HL-60 (cell line): ENCODE measurements around the gene ATRNL1.

Source experiments
- DNase-seq, 2 experiments: peaks; one replicate each; pipeline ENCODE4 v3.0.0-alpha.2; 2010 to 2020; ENCODE audit warnings: low read depth in 1 of 2, low spot score in 1 of 2
- H3K27ac ChIP-seq: fragments of 250-450 bp; sonication (Bioruptor Pico); replicated peaks from 2 replicates; pipeline ENCODE4 v1.5.1; 2020; ENCODE audit warnings: mild to moderate bottlenecking, moderate library complexity
- H3K27me3 ChIP-seq: fragments of 250-450 bp; sonication (Bioruptor Pico); 2 replicates; pipeline ENCODE4 v1.5.1; 2021; ENCODE audit warnings: mild to moderate bottlenecking, moderate library complexity; ENCODE audit not compliant: insufficient read depth, poor library complexity, severe bottlenecking
- H3K4me3 ChIP-seq: replicated peaks from 2 replicates; pipeline ENCODE4 v1.5.1; 2011; ENCODE audit warnings: mild to moderate bottlenecking, control low read depth, low read length; ENCODE audit not compliant: insufficient read depth
- GABPA ChIP-seq: IDR thresholded peaks from 2 replicates; pipeline ENCODE4 v1.6.1; 2012; ENCODE audit warnings: low read depth
- POLR2AphosphoS5 ChIP-seq: IDR thresholded peaks from 2 replicates; pipeline ENCODE4 v1.6.1; 2012; ENCODE audit warnings: low read depth
- SPI1 ChIP-seq: IDR thresholded peaks from 2 replicates; pipeline ENCODE4 v1.6.1; 2012; ENCODE audit warnings: low read depth, mild to moderate bottlenecking, borderline replicate concordance
- TF ChIP-seq, protein P1 (sequence below): IDR thresholded peaks from one replicate; pipeline ENCODE4 v1.5.1; 2011; ENCODE audit warnings: low read length, control low read depth, inconsistent platforms; ENCODE audit not compliant: insufficient read depth
- TF ChIP-seq, protein P2 (sequence below): IDR thresholded peaks from 2 replicates; pipeline ENCODE4 v1.6.1; 2012; ENCODE audit warnings: low read depth; ENCODE audit not compliant: insufficient replicate concordance

ATRNL1 gene

DNA sequence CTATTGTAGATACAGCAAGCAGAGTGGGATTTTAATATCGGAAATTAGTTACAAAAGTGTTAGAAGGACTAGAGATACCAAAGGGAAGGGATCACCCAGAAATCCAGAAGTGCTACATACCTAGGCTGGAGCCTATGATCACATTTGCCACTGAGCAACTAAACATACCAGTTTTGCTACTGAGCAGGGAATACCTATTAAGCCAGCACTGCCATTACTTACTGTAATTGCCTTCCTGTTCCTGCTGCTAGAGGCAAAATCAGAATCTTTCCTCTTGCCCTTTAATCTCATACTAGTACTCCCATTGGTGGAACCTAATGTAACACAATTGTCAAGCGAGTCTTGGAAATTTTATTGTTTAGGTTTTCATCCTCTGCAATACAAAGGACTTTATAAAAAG lies 121.7 kb downstream of the ATRNL1 start:
- TF ChIP-seq, protein P1, sequence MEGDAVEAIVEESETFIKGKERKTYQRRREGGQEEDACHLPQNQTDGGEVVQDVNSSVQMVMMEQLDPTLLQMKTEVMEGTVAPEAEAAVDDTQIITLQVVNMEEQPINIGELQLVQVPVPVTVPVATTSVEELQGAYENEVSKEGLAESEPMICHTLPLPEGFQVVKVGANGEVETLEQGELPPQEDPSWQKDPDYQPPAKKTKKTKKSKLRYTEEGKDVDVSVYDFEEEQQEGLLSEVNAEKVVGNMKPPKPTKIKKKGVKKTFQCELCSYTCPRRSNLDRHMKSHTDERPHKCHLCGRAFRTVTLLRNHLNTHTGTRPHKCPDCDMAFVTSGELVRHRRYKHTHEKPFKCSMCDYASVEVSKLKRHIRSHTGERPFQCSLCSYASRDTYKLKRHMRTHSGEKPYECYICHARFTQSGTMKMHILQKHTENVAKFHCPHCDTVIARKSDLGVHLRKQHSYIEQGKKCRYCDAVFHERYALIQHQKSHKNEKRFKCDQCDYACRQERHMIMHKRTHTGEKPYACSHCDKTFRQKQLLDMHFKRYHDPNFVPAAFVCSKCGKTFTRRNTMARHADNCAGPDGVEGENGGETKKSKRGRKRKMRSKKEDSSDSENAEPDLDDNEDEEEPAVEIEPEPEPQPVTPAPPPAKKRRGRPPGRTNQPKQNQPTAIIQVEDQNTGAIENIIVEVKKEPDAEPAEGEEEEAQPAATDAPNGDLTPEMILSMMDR: no peak
- TF ChIP-seq, protein P2, sequence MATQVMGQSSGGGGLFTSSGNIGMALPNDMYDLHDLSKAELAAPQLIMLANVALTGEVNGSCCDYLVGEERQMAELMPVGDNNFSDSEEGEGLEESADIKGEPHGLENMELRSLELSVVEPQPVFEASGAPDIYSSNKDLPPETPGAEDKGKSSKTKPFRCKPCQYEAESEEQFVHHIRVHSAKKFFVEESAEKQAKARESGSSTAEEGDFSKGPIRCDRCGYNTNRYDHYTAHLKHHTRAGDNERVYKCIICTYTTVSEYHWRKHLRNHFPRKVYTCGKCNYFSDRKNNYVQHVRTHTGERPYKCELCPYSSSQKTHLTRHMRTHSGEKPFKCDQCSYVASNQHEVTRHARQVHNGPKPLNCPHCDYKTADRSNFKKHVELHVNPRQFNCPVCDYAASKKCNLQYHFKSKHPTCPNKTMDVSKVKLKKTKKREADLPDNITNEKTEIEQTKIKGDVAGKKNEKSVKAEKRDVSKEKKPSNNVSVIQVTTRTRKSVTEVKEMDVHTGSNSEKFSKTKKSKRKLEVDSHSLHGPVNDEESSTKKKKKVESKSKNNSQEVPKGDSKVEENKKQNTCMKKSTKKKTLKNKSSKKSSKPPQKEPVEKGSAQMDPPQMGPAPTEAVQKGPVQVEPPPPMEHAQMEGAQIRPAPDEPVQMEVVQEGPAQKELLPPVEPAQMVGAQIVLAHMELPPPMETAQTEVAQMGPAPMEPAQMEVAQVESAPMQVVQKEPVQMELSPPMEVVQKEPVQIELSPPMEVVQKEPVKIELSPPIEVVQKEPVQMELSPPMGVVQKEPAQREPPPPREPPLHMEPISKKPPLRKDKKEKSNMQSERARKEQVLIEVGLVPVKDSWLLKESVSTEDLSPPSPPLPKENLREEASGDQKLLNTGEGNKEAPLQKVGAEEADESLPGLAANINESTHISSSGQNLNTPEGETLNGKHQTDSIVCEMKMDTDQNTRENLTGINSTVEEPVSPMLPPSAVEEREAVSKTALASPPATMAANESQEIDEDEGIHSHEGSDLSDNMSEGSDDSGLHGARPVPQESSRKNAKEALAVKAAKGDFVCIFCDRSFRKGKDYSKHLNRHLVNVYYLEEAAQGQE: no peak
- no peak for TF ChIP-seq POLR2AphosphoS5
- TF ChIP-seq GABPA: no peak
- TF ChIP-seq SPI1: no peak
- Histone ChIP-seq H3K27me3 (no peaks in the 10 kb centered on the region), H3K27ac (no peak overlapping the region), H3K4me3 (no peak overlapping the region)
- DNase-seq: no peak

DNA sequence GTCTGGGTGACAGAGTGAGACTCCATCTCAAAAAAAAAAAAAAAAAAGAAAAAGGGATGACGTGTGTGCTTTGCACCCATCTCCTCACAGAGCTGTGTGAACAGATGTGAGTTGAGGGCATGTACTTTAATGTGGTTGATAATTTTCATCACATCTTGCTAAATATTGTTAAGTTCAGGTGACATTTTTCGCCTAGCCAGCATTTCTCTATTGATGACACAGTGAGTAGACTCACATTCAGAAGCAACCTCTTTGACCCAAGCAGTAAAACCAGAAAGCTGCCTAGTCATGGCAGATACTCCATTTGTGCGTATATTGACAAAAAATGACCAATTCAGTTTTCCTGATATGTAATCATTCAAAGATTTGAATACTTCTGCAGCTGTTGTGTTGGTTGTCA lies 126.0 kb downstream of the ATRNL1 start:
- TF ChIP-seq, protein P2: no peak
- no peak for TF ChIP-seq GABPA
- TF ChIP-seq, protein P1: no peak
- no peak for TF ChIP-seq POLR2AphosphoS5
- no peak for DNase-seq

DNA sequence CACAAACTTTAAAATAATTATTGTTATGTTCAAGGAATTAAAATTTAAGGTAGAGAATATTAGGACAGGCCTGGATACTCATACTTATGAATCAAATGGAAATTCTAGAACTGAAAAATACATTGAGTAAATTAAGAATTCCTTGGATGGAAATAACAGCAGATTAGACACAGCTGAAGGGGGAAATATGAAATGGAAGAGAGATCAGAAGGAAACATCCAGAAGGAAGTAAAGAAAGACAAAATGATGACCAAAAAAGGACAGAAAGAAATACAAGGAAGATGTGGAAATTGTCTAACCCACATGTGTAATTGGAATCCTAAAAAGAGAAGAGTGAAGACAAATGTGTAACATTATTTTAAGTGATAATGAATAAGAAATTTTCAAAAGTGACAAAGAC lies 128.9 kb downstream of the ATRNL1 start:
- TF ChIP-seq GABPA (no peak), SPI1 (no peak), POLR2AphosphoS5 (no peak)
- TF ChIP-seq, protein P1: no peak
- TF ChIP-seq, protein P2: no peak

More for the DNA sequence above, 126.0 kb downstream of the ATRNL1 start:
- no peaks in the 10 kb centered on the region for H3K27me3 ChIP-seq
- no peak overlapping the region for H3K4me3 ChIP-seq
- no peak overlapping the region for H3K27ac ChIP-seq

More for the DNA sequence above, 128.9 kb downstream of the ATRNL1 start:
- Histone ChIP-seq H3K4me3 (no peak overlapping the region), H3K27ac (no peak overlapping the region), H3K27me3 (no peaks in the 10 kb centered on the region)
- no peak for DNase-seq
